NCI-H2081 (cell line): ENCODE data around the gene CAMTA1.

ENCODE experiments used
- DNase-seq, 2 experiments: peaks; one replicate each; lab custom pipeline; 2025; lab: John Stamatoyannopoulos, UW

Gene CAMTA1

GRCh38 chr1:7500381-7501083 lies 715.3 kb downstream of the CAMTA1 start:
- no peak for DNase-seq

GRCh38 chr1:7501084-7501491 lies 715.8 kb downstream of the CAMTA1 start:
- no peak for DNase-seq

GRCh38 chr1:7501723-7502603 lies 716.7 kb downstream of the CAMTA1 start:
- DNase-seq = no peak

GRCh38 chr1:7503691-7504437 lies 718.6 kb downstream of the CAMTA1 start:
- no peak for DNase-seq

- DNase-seq = no peak
These were observed 719.1 kb downstream of the CAMTA1 start for GRCh38 chr1:7504438-7504720.

GRCh38 chr1:7505094-7505770 lies 720.0 kb downstream of the CAMTA1 start:
- no peak for DNase-seq

- DNase-seq = no peak
These were observed 720.7 kb downstream of the CAMTA1 start for GRCh38 chr1:7505771-7506453.

GRCh38 chr1:7506454-7507284 lies 721.4 kb downstream of the CAMTA1 start:
- DNase-seq = no peak

- no peak for DNase-seq
These were observed 722.2 kb downstream of the CAMTA1 start for GRCh38 chr1:7507285-7508019.

- no peak for DNase-seq
These were observed 723.0 kb downstream of the CAMTA1 start for GRCh38 chr1:7508052-7508933.

- DNase-seq = no peak
These were observed 723.8 kb downstream of the CAMTA1 start for GRCh38 chr1:7508934-7509519.

- no peak for DNase-seq
These were observed 724.3 kb downstream of the CAMTA1 start for GRCh38 chr1:7509598-7509997.

GRCh38 chr1:7510389-7510931 lies 725.2 kb downstream of the CAMTA1 start:
- DNase-seq = no peak

GRCh38 chr1:7511381-7511780 lies 726.1 kb downstream of the CAMTA1 start:
- no peak for DNase-seq

- DNase-seq = no peak
These were observed 727.8 kb downstream of the CAMTA1 start for GRCh38 chr1:7513081-7513480.

GRCh38 chr1:7515175-7515574 lies 729.9 kb downstream of the CAMTA1 start:
- no peak for DNase-seq

- no peak for DNase-seq
These were observed 730.6 kb downstream of the CAMTA1 start for GRCh38 chr1:7515904-7516303.

- DNase-seq = no peak
These were observed 731.1 kb downstream of the CAMTA1 start for GRCh38 chr1:7516341-7516740.
